DMS 273 (cell line): ENCODE data around the gene AP1M2.

ENCODE experiments used
- DNase-seq: peaks from one replicate; lab custom pipeline; 2025; ENCODE audit not compliant: unreplicated experiment; lab: John Stamatoyannopoulos, UW

The AP1M2 gene

GRCh38 chr19:10587022-10587838 is at the start of gene AP1M2:
Gene AP1M2, minus strand, starts transcription at chr19:10587312. Its CDS starts 81 bp downstream, at chr19:10587231.
- no peak for DNase-seq

GRCh38 chr19:10636304-10636972 is 49.3 kb upstream of the AP1M2 start:
- no peak for DNase-seq

- DNase-seq = no peak
These were observed 47.9 kb upstream of the AP1M2 start for GRCh38 chr19:10634963-10635362.

- DNase-seq = no peak
These were observed 47.3 kb upstream of the AP1M2 start for GRCh38 chr19:10634430-10634829.

GRCh38 chr19:10631874-10632273 is 44.8 kb upstream of the AP1M2 start:
- DNase-seq = no peak

- no peak for DNase-seq
These were observed 38.6 kb upstream of the AP1M2 start for GRCh38 chr19:10625762-10626138.

- DNase-seq = peak; percentile 53
These were observed 38.1 kb upstream of the AP1M2 start, which contains the start of gene SLC44A2 for GRCh38 chr19:10625003-10625761. Gene SLC44A2, plus strand, starts transcription at chr19:10625553. Its CDS starts 81 bp downstream, at chr19:10625634.

- DNase-seq = no peak
These were observed 37.5 kb upstream of the AP1M2 start for GRCh38 chr19:10624585-10624984.

- DNase-seq = no peak
These were observed 34.9 kb upstream of the AP1M2 start for GRCh38 chr19:10621966-10622365.

GRCh38 chr19:10620786-10621185 is 33.7 kb upstream of the AP1M2 start:
- DNase-seq = no peak

- DNase-seq = no peak
These were observed 31.7 kb upstream of the AP1M2 start for GRCh38 chr19:10618846-10619245.

GRCh38 chr19:10617409-10618121 is 30.5 kb upstream of the AP1M2 start:
- no peak for DNase-seq

GRCh38 chr19:10615429-10616023 is 28.4 kb upstream of the AP1M2 start:
- DNase-seq = no peak

GRCh38 chr19:10612499-10613119 is 25.5 kb upstream of the AP1M2 start:
- no peak for DNase-seq

GRCh38 chr19:10611907-10612306 is 24.8 kb upstream of the AP1M2 start:
- no peak for DNase-seq

GRCh38 chr19:10604460-10604980 is 17.4 kb upstream of the AP1M2 start:
- DNase-seq = no peak

- no peak for DNase-seq
These were observed 16.9 kb upstream of the AP1M2 start for GRCh38 chr19:10603873-10604459.

- no peak for DNase-seq
These were observed 16.2 kb upstream of the AP1M2 start for GRCh38 chr19:10603084-10603872.
